Neural crest cell (in vitro differentiated cells): ENCODE results near the gene FGD3. TPM values are rescaled to one million over a fixed set of nuclear protein-coding genes. Genes with fewer than 3 reads are reported as not detected.

Source experiments
- DNase-seq: peaks from one replicate; pipeline ENCODE4 v3.0.0; 2021; ENCODE audit warnings: low read depth, mixed read lengths, low spot score
- H3K27ac Mint-ChIP-seq: one replicate; pipeline ENCODE4 v1.8.0; 2021; ENCODE audit warnings: mild to moderate bottlenecking, mixed read lengths; ENCODE audit not compliant: unreplicated experiment
- H3K27me3 Mint-ChIP-seq: 2 replicates; pipeline ENCODE4 v1.8.0; 2021; ENCODE audit warnings: low read depth, mild to moderate bottlenecking, mixed read lengths
- H3K36me3 Mint-ChIP-seq: 2 replicates; pipeline ENCODE4 v1.8.0; 2021; ENCODE audit warnings: low read depth, mild to moderate bottlenecking, mixed read lengths
- H3K4me1 Mint-ChIP-seq: 2 replicates; pipeline ENCODE4 v1.8.0; 2021; ENCODE audit warnings: mixed read lengths
- H3K4me3 Mint-ChIP-seq: one replicate; pipeline ENCODE4 v1.8.0; 2021; ENCODE audit warnings: mild to moderate bottlenecking, mixed read lengths
- H3K9me3 Mint-ChIP-seq: 2 replicates; pipeline ENCODE4 v1.8.0; 2021; ENCODE audit warnings: mixed read lengths
- total RNA-seq: library from RNA; stranded (reverse); gene quantifications from 2 replicates; pipeline ENCODE4 v1.2.1, GENCODE V29; 2021
- TF ChIP-seq, protein P1 (sequence below): fragments of 200-600 bp; sonication (generic); conservative IDR thresholded peaks from 2 replicates; pipeline ENCODE4 v1.5.0; 2021; ENCODE audit warnings: antibody characterized with exemption, mild to moderate bottlenecking

FGD3 gene
- total RNA-seq, 1 donor from 2014 or later = 4.1 TPM

DNA sequence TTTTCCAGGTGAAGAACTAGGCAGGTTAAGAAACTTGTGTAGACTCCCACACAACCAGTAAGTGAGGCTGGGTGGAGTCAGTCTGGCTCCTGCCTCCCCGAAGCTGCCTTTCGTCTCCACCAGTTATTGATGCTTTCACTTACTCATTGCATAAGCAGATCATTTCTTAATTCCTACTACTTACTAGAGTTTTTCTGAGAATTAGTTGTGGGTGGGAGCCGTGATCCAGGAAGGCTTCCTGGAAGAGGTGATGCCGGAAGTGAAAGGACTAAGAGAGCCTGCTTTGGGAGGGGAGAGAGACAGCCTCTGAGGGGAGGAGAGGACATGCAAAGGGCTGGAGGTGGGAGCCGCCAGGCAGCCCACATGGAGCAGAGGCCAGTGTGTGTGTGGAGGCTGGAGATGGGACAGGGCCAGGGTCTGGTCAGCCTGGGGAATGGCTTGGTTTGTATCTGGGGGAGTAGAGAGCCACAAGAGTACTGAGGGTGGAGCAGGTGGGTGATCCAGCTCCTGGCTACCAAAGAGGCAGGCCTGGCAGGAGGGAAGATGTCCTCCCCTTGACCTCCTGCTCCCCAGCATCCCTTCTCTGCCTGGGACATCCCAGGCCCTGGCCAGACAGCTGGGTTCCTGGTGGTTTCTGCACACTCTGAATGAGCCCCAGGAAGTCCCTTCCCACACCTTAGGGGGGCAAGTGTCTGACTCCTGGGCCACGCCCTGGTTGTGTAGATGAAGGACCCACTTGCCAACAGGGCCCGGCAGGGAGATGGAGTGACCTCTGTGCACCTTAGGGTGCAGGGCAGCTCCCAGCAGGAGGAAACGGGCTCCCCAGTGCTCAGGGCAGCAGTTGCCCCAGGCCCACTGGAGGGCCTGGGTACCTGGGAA, 136.5 kb downstream of the FGD3 start:
- H3K27ac Mint-ChIP-seq = peak overlapping the region; percentile 91
- no peak for DNase-seq

DNA sequence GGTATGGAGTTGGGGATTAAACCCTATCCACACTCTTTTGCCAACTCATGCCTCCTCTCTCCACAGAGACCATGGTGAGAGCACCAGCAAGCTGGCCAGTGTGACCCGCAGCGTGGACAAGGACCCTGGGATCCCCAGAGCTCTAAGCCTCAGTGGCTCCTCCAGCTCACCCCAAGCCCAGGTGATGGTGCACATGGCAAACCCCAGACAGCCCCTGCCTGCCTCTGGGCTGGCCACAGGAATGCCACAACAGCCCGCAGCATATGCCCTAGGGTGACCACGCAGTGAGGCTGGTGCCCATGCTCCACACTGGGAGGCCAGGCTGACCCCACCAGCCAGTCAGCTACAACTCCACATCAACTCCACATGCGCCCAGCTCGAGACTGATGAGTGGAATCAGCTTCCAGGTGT, 137.2 kb downstream of the FGD3 start:
- Mint-ChIP-seq H3K9me3 (no peaks in the 10 kb centered on the region), H3K4me3 (no peak overlapping the region), H3K36me3 (no peaks in the 10 kb centered on the region), H3K27me3 (no peaks in the 10 kb centered on the region), H3K4me1 (peaks cover 17% of the 10 kb centered on the region), H3K27ac (no peak overlapping the region)
- no peak for DNase-seq
- TF ChIP-seq, protein P1, sequence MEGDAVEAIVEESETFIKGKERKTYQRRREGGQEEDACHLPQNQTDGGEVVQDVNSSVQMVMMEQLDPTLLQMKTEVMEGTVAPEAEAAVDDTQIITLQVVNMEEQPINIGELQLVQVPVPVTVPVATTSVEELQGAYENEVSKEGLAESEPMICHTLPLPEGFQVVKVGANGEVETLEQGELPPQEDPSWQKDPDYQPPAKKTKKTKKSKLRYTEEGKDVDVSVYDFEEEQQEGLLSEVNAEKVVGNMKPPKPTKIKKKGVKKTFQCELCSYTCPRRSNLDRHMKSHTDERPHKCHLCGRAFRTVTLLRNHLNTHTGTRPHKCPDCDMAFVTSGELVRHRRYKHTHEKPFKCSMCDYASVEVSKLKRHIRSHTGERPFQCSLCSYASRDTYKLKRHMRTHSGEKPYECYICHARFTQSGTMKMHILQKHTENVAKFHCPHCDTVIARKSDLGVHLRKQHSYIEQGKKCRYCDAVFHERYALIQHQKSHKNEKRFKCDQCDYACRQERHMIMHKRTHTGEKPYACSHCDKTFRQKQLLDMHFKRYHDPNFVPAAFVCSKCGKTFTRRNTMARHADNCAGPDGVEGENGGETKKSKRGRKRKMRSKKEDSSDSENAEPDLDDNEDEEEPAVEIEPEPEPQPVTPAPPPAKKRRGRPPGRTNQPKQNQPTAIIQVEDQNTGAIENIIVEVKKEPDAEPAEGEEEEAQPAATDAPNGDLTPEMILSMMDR = no peak

More for the DNA sequence above, 136.5 kb downstream of the FGD3 start:
- Mint-ChIP-seq H3K4me1 (peaks cover 17% of the 10 kb centered on the region), H3K36me3 (no peaks in the 10 kb centered on the region), H3K4me3 (no peak overlapping the region), H3K9me3 (no peaks in the 10 kb centered on the region), H3K27me3 (no peaks in the 10 kb centered on the region)
- TF ChIP-seq, protein P1 = no peak

DNA sequence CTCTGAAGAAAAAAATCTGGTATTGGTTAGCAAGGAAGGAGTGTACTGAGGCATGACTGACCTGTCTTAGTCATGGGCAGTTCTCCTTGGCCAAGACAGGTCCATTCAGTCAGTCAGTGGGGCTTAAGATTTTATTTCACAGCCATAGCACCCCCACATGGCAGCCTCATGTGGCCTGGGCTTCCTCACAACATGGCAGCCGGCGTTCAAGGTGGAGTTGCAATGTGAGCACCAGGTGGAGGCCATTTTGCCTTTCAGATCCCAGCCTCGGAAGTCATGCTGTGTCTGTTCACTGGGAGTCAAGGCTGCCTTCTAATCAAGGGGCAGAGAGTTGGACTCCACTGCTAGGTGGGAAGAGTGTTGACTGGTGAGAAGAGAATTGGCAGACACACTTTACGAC, 138.4 kb downstream of the FGD3 start:
- no peak for DNase-seq
- no peaks in the 10 kb centered on the region for H3K36me3 Mint-ChIP-seq
- peaks cover 18% of the 10 kb centered on the region for H3K4me1 Mint-ChIP-seq
- no peak overlapping the region for H3K4me3 Mint-ChIP-seq
- TF ChIP-seq, protein P1 = no peak
- no peak overlapping the region for H3K27ac Mint-ChIP-seq
- H3K27me3 Mint-ChIP-seq = peaks cover 2% of the 10 kb centered on the region
- H3K9me3 Mint-ChIP-seq = no peaks in the 10 kb centered on the region

Other genes starting within 250 kb of the FGD3 start
- gene BICD2, start 182.7 kb upstream of the FGD3 start, total RNA-seq = 41.3 and 41.5 TPM in 2 replicates
- 13.1 and 13.3 TPM in 2 replicates for gene ZNF484, start 69.5 kb upstream of the FGD3 start, total RNA-seq
- gene SUSD3, start 111.2 kb downstream of the FGD3 start, total RNA-seq = 0.27 TPM in 1 of 2 replicates, not detected in the other
- 22.1 and 25.6 TPM in 2 replicates for gene CARD19, start 148.7 kb downstream of the FGD3 start, total RNA-seq
- gene NINJ1, start 186.7 kb downstream of the FGD3 start, total RNA-seq = 17.8 and 19.9 TPM in 2 replicates
- 27.8 and 34.3 TPM in 2 replicates for gene WNK2, start 236.6 kb downstream of the FGD3 start, total RNA-seq